Mesodermal cell (in vitro differentiated cells): ENCODE data around the gene ITGB3.
"Not testable (repeated sequence)": the region's sequence is repeated elsewhere in the genome, so short reads cannot be mapped to it uniquely, and the experiment has no call there.

Source experiments
- H3K27ac ChIP-seq: 2 replicates; pipeline ENCODE4 v1.7.0; 2013; ENCODE audit warnings: mild to moderate bottlenecking, low read depth, low read length, moderate library complexity; ENCODE audit not compliant: severe bottlenecking
- H3K36me3 ChIP-seq: 2 replicates; pipeline ENCODE4 v1.7.1; 2013; ENCODE audit warnings: mild to moderate bottlenecking, low read length, moderate library complexity; ENCODE audit not compliant: control insufficient read depth, insufficient read depth
- H3K4me1 ChIP-seq: one replicate; pipeline ENCODE4 v1.7.1; 2013; ENCODE audit warnings: mild to moderate bottlenecking, low read length; ENCODE audit not compliant: insufficient read depth, control insufficient read depth, poor library complexity, severe bottlenecking
- H3K4me3 ChIP-seq: 2 replicates; pipeline ENCODE4 v1.7.0; 2013; ENCODE audit warnings: low read length, control low read depth, mild to moderate bottlenecking; ENCODE audit not compliant: insufficient read depth, poor library complexity, severe bottlenecking; ENCODE audit errors: extremely low read depth
- H3K9me3 ChIP-seq: 2 replicates; pipeline ENCODE4 v1.7.1; 2013; ENCODE audit warnings: mild to moderate bottlenecking, low read length, moderate library complexity; ENCODE audit not compliant: control insufficient read depth
- WGBS, 2 experiments: methylation state at CpG; one replicate each; pipeline ENCODE4 v1.1.5; 2013; ENCODE audit warnings: missing lambda C conversion rate in 2 of 2; ENCODE audit not compliant: insufficient coverage in 2 of 2; 5-methylcytosine and 5-hydroxymethylcytosine counted together

The ITGB3 gene

GRCh38 chr17:47223460-47223859, 30.2 kb upstream of the ITGB3 start:
- peaks cover 12% of the 10 kb centered on the region for H3K36me3 ChIP-seq
- no peak overlapping the region for H3K27ac ChIP-seq
- no peak overlapping the region for H3K4me3 ChIP-seq
- 98 to 100% methylated on average over 1 to 4 of the region's 5 CpGs for WGBS, 2 experiments
- H3K4me1 ChIP-seq = peaks cover 18% of the 10 kb centered on the region
- peaks cover 8% of the 10 kb centered on the region for H3K9me3 ChIP-seq

GRCh38 chr17:47224077-47224476, 29.6 kb upstream of the ITGB3 start:
- H3K9me3 ChIP-seq, H3K27ac ChIP-seq, H3K4me3 ChIP-seq: not testable (repeated sequence)
- Histone ChIP-seq H3K36me3 (peaks cover 12% of the 10 kb centered on the region), H3K4me1 (peaks cover 13% of the 10 kb centered on the region)
- 100% methylated on average over 1 of the region's 2 CpGs; no CpG with 5 or more reads in 1 of the 2 experiments for WGBS, 2 experiments

GRCh38 chr17:47224966-47225365, 28.7 kb upstream of the ITGB3 start:
- peak overlapping the region; percentile 46 for H3K27ac ChIP-seq

GRCh38 chr17:47225436-47225858, 28.2 kb upstream of the ITGB3 start:
- Histone ChIP-seq H3K4me3 (no peak overlapping the region), H3K36me3 (peaks cover 12% of the 10 kb centered on the region), H3K4me1 (peaks cover 3% of the 10 kb centered on the region), H3K27ac (peak overlapping the region; percentile 46), H3K9me3 (peaks cover 8% of the 10 kb centered on the region)
- 88 to 92% methylated on average over 2 of the region's 3 CpGs for WGBS, 2 experiments

More at GRCh38 chr17:47224966-47225365, 28.7 kb upstream of the ITGB3 start:
- WGBS, 2 experiments = 89 to 100% methylated on average over 1 of the region's 1 CpG
- H3K4me3 ChIP-seq = no peak overlapping the region
- H3K9me3 ChIP-seq = peaks cover 8% of the 10 kb centered on the region
- peaks cover 12% of the 10 kb centered on the region for H3K36me3 ChIP-seq
- peaks cover 8% of the 10 kb centered on the region for H3K4me1 ChIP-seq

- H3K9me3 ChIP-seq = peaks cover 8% of the 10 kb centered on the region
- H3K4me3 ChIP-seq = no peak overlapping the region
- WGBS, 2 experiments = 93 to 95% methylated on average over 2 of the region's 2 CpGs
- peaks cover 8% of the 10 kb centered on the region for H3K36me3 ChIP-seq
- H3K27ac ChIP-seq = no peak overlapping the region
- peaks cover 3% of the 10 kb centered on the region for H3K4me1 ChIP-seq
Measured at GRCh38 chr17:47225911-47226688, 27.5 kb upstream of the ITGB3 start.

- Histone ChIP-seq H3K4me3 (no peak overlapping the region), H3K9me3 (peaks cover 8% of the 10 kb centered on the region), H3K36me3 (no peaks in the 10 kb centered on the region), H3K4me1 (peaks cover 3% of the 10 kb centered on the region), H3K27ac (no peak overlapping the region)
- WGBS, 2 experiments = 75 to 96% methylated on average over 1 to 2 of the region's 2 CpGs
Measured at GRCh38 chr17:47227862-47228261, 25.8 kb upstream of the ITGB3 start.

GRCh38 chr17:47229535-47230443, 23.8 kb upstream of the ITGB3 start:
- 14 to 16% methylated on average over 14 to 15 of the region's 22 CpGs for WGBS, 2 experiments
- H3K27ac ChIP-seq = no peak overlapping the region
- no peaks in the 10 kb centered on the region for H3K36me3 ChIP-seq
- no peaks in the 10 kb centered on the region for H3K9me3 ChIP-seq
- H3K4me1 ChIP-seq = peaks cover 3% of the 10 kb centered on the region
- no peak overlapping the region for H3K4me3 ChIP-seq

- H3K4me3 ChIP-seq = no peak overlapping the region
- H3K4me1 ChIP-seq = no peaks in the 10 kb centered on the region
- H3K36me3 ChIP-seq = no peaks in the 10 kb centered on the region
- no peak overlapping the region for H3K27ac ChIP-seq
- H3K9me3 ChIP-seq = no peaks in the 10 kb centered on the region
- WGBS, 2 experiments = 80 to 90% methylated on average over 8 to 9 of the region's 10 CpGs
Measured at GRCh38 chr17:47230864-47231263, 22.8 kb upstream of the ITGB3 start.

- H3K9me3 ChIP-seq = no peaks in the 10 kb centered on the region
- 91 to 100% methylated on average over 2 to 3 of the region's 3 CpGs for WGBS, 2 experiments
- H3K4me3 ChIP-seq = no peak overlapping the region
- H3K4me1 ChIP-seq = no peaks in the 10 kb centered on the region
- no peak overlapping the region for H3K27ac ChIP-seq
- no peaks in the 10 kb centered on the region for H3K36me3 ChIP-seq
Measured at GRCh38 chr17:47231334-47231733, 22.3 kb upstream of the ITGB3 start.

- WGBS, 2 experiments = 91 to 93% methylated on average over 2 of the region's 3 CpGs
- H3K9me3 ChIP-seq = no peaks in the 10 kb centered on the region
- H3K27ac ChIP-seq = no peak overlapping the region
- no peaks in the 10 kb centered on the region for H3K4me1 ChIP-seq
- no peak overlapping the region for H3K4me3 ChIP-seq
- H3K36me3 ChIP-seq = no peaks in the 10 kb centered on the region
Measured at GRCh38 chr17:47231866-47232265, 21.8 kb upstream of the ITGB3 start.
